Esophagus muscularis mucosa (tissue), 4 donors: ENCODE data around the gene ADCY1. TPM values are rescaled to one million over a fixed set of nuclear protein-coding genes. Genes with fewer than 3 reads are reported as not detected.
A peak's percentile ranks its signal among the peaks of the same experiment; 100 is the strongest.

ENCODE experiments used
- DNase-seq: peaks from one replicate; pipeline ENCODE4 v3.0.0-alpha.2; 2017; ENCODE audit errors: extremely low spot score
- H3K27ac ChIP-seq, 4 donors: fragments of 200-600 bp; sonication (generic); replicated peaks in 1 of 4; 1 replicate in 3 of 4; 2 replicates in 1 of 4; pipeline ENCODE4 v1.5.1; 2016 to 2019; ENCODE audit warnings: mild to moderate bottlenecking in 1 of 4
- H3K27me3 ChIP-seq, 4 donors: fragments of 200-600 bp; sonication (generic); one replicate each; pipeline versions ENCODE4 v1.5.1 to v1.6.0; 2016 to 2019
- H3K36me3 ChIP-seq, 4 donors: fragments of 200-600 bp; sonication (generic); one replicate each; pipeline ENCODE4 v1.5.1; 2016 to 2019
- H3K4me1 ChIP-seq, 4 donors: fragments of 200-600 bp; sonication (generic); one replicate each; pipeline ENCODE4 v1.5.1; 2016 to 2019
- H3K4me3 ChIP-seq, 4 donors: fragments of 200-600 bp; sonication (generic); 1 replicate in 2 of 4; 2 replicates in 2 of 4; pipeline ENCODE4 v1.5.1; 2016 to 2019; ENCODE audit warnings: mild to moderate bottlenecking in 4 of 4, moderate library complexity in 1 of 4
- H3K9me3 ChIP-seq, 4 donors: fragments of 200-600 bp; sonication (generic); 1 replicate in 3 of 4; 2 replicates in 1 of 4; pipeline ENCODE4 v1.5.1; 2016 to 2019
- CTCF ChIP-seq, 3 experiments: fragments of 200-600 bp in 2 of 3; fragments of 450-650 bp in 1 of 3; sonication (generic) in 2 of 3; IDR thresholded peaks; one replicate each; pipeline ENCODE4 v1.5.1; 2017 to 2019; ENCODE audit warnings: antibody characterized with exemption in 3 of 3, mild to moderate bottlenecking in 2 of 3, moderate library complexity in 1 of 3
- EP300 ChIP-seq: sonication (generic); formaldehyde crosslinking; IDR thresholded peaks from one replicate; pipeline ENCODE4 v1.6.1; 2017; ENCODE audit warnings: antibody characterized with exemption
- POLR2A ChIP-seq: fragments of 450-650 bp; IDR thresholded peaks from one replicate; pipeline ENCODE4 v1.6.1; 2017; ENCODE audit warnings: antibody characterized with exemption, moderate library complexity, mild to moderate bottlenecking, low read depth
- POLR2AphosphoS5 ChIP-seq, 2 donors: sonication (generic); formaldehyde crosslinking; IDR thresholded peaks; one replicate each; pipeline ENCODE4 v1.6.1; 2017; ENCODE audit warnings: antibody characterized with exemption in 2 of 2
- WGBS: methylation state at CpG from one replicate; pipeline ENCODE4 v1.1.5; 2018; 5-methylcytosine and 5-hydroxymethylcytosine counted together
- intact Hi-C: fragments of 100-400 bp; cut with DNase I; formaldehyde crosslinking; loops from one replicate; pipeline ENCODE4 v1.15.1; 2023
- total RNA-seq, 4 donors: library from RNA; depleted of rRNA; stranded (reverse); fragments of >200 nt; gene quantifications; one replicate each; pipeline versions ENCODE4 v1.1.0 to v1.2.1, GENCODE V29; 2016

The ADCY1 gene
- total RNA-seq, 4 donors from 2014 or later: 0.42 to 2.1 (median 1.2) TPM

GRCh38 chr7:45595809-45596664 lies 21.9 kb downstream of the ADCY1 start:
- H3K4me1 ChIP-seq: no peaks in the 10 kb centered on the region
- no peaks in the 10 kb centered on the region for H3K27me3 ChIP-seq
- H3K36me3 ChIP-seq: no peaks in the 10 kb centered on the region
- DNase-seq: peak; percentile 90
- H3K27ac ChIP-seq: no peak overlapping the region
- H3K4me3 ChIP-seq: no peak overlapping the region
- no peaks in the 10 kb centered on the region for H3K9me3 ChIP-seq
- intact Hi-C loops: no loop called here
- TF ChIP-seq POLR2AphosphoS5 (IDR thresholded peaks at IDR 0.05): no peak
- TF ChIP-seq POLR2A: no peak
- no peak for TF ChIP-seq EP300
- TF ChIP-seq CTCF (IDR thresholded peaks at IDR 0.05): no peak
- whole genome bisulfite sequencing: 94% methylated on average over 8 of the region's 9 CpGs

- Histone ChIP-seq H3K27me3 (no peaks in the 10 kb centered on the region), H3K27ac (no peak overlapping the region), H3K4me3 (no peak overlapping the region), H3K36me3 (no peaks in the 10 kb centered on the region), H3K4me1 (no peaks in the 10 kb centered on the region), H3K9me3 (no peaks in the 10 kb centered on the region)
- peak; percentile 79 for DNase-seq
- 90% methylated on average over 7 of the region's 7 CpGs for WGBS
- TF ChIP-seq POLR2AphosphoS5 (IDR thresholded peaks at IDR 0.05): no peak
- no peak for TF ChIP-seq POLR2A
- TF ChIP-seq CTCF (IDR thresholded peaks at IDR 0.05): no peak
- TF ChIP-seq EP300: no peak
- intact Hi-C loops: no loop called here
These were observed 22.5 kb downstream of the ADCY1 start for GRCh38 chr7:45596665-45597095.

DNA sequence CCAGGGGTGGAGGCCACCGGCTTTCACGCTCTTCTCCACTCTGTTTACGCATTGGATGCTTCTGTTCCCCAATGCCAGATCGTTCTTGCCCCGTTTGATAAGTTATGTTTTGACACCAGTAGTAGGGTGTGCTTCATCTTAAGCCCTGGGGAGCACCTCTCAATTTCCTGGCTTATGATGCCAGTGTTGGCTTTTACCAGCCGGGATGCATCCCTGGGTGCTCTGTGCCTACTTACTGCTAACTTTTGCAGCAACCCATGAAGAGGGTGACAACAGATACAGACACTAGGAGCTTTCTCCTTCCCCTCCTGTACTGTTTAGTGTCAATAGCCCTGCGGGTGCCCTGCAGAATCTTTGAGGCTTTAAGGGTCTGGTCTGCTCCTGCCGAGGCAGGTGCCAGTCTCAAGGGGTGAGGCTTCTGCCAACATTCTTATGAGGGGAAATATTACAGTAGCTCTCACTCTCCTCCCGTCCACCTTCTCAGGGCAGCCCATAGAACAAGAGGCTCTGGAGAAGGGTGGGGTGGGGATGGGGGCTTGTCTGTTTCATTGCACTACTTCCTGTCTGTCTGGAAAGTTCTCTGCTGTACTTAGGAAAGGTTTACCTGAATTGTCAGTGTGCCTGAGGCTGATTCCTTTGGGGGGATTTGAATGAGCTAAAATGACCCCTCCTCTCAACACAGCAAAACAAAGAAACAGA lies 23.3 kb downstream of the ADCY1 start:
- DNase-seq: peak; percentile 82
- no peaks in the 10 kb centered on the region for H3K9me3 ChIP-seq
- H3K27ac ChIP-seq: no peak overlapping the region
- TF ChIP-seq EP300 (no peak), CTCF (IDR thresholded peaks at IDR 0.05) (no peak), POLR2A (no peak), POLR2AphosphoS5 (IDR thresholded peaks at IDR 0.05) (no peak)
- WGBS: 87% methylated on average over 9 of the region's 9 CpGs
- H3K4me3 ChIP-seq: no peak overlapping the region
- intact Hi-C loops: no loop called here
- H3K27me3 ChIP-seq: no peaks in the 10 kb centered on the region
- no peaks in the 10 kb centered on the region for H3K36me3 ChIP-seq
- no peaks in the 10 kb centered on the region for H3K4me1 ChIP-seq

DNA sequence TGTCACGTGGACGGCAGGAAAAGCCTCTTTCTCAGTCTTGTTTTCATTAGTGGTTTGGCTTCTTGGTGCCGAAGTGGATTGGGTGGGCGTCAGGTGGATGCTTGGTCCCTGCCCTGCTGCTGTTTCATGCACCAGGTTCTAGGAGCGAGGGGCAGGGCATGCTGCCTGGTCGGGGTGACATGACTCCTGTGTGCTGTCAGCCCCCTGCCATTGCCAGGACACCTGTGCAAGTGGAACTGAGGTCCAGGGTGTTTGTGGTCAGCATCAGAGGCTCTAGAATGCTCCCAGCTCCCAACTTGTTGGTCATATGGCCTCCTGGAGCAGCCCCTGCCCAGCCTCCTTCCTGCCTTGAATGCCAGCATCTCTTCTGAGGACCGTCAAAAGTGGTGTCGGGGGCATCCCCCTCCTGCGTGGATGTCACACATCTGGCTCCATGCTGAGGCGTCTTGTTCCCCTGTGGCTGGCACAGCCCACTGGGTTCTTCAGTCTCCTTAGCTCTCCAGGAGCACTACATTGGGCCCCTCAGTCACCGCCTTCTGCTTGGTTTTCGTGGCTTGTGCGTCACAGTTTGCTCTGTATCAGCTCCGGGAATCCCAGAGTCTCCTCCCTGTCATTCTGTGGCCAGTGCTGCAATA lies 24.8 kb downstream of the ADCY1 start:
- Histone ChIP-seq H3K27me3 (no peaks in the 10 kb centered on the region), H3K27ac (no peak overlapping the region), H3K4me3 (no peak overlapping the region), H3K9me3 (no peaks in the 10 kb centered on the region), H3K4me1 (no peaks in the 10 kb centered on the region), H3K36me3 (no peaks in the 10 kb centered on the region)
- 87% methylated on average over 12 of the region's 14 CpGs for WGBS
- DNase-seq: peak; percentile 85
- no peak for TF ChIP-seq POLR2A
- no peak for TF ChIP-seq CTCF (IDR thresholded peaks at IDR 0.05)
- no peak for TF ChIP-seq POLR2AphosphoS5 (IDR thresholded peaks at IDR 0.05)
- no peak for TF ChIP-seq EP300
- intact Hi-C loops: no loop called here
